T1000 (cell line): Measurements from ENCODE around the gene PTPRC.

Source experiments
- DNase-seq: peaks from one replicate; lab custom pipeline; 2025; ENCODE audit warnings: mixed read lengths; lab: John Stamatoyannopoulos, UW

PTPRC gene

GRCh38 chr1:198674009-198674408 lies 35.2 kb downstream of the PTPRC start:
- no peak for DNase-seq

DNA sequence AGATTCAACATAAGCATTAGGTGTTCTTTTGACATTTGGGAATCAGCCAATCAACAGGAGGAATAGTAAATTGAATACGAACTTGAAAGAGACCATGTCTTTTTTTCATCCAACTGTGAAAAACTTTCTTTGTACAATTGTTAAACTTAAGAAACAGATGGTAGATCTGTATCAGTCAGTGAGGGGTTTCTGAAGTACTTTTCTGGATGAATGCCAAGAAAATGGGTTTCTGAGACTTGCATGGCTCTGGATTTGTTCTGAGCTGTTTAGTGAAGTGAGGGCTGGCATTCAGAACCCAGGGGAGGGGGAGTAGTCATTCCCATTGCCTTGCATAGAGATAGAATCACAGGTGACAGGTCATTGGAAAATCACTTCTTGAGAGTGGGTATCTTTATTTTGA lies 37.4 kb downstream of the PTPRC start:
- no peak for DNase-seq

- DNase-seq, result no peak
Measured at GRCh38 chr1:198677027-198677426, 38.2 kb downstream of the PTPRC start.

DNA sequence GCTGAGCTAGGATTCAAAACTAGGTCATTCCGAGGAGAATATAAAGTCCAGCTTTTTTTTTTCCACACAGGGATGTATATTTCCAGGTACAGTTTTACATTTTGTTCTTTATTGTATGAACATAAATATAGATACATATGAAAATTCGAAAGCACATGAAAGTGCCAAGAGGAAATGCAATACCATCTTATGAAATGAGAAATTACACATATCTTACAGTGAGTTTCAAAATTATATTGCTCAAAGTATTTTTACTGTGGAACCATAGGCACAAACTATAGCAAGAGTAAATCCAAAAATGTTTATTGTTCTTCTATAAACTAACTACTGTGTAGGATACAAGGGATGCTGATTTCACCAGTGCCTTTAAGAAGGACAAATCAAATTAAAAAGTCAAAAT lies 39.0 kb downstream of the PTPRC start:
- DNase-seq, result no peak

DNA sequence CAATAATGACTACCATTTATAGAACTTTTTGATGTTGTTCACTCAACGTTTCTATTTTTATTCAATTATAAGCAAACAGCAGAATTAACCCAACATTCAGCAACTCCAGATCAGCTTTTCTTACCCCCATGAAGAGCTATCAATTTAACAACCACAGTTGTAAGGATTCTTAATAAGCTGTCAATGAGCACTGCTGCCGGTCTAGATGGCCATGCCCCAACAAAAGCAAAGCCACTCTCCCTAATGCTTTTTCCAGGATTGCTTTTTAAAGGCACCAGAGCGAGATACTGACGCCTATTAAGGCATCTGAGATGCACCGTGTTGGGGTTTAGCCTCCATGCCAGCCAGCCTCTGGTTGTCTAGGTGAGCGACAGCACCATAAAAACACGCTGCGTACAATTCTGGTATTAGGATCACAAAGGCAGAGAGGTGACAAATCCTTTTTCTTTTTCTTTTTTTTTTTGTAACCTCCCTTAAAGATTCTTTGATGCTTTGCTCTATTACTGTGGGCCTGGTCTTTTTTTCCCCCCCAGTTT lies 39.5 kb downstream of the PTPRC start:
- DNase-seq, result no peak

GRCh38 chr1:198678901-198679329 lies 40.1 kb downstream of the PTPRC start:
- DNase-seq, result no peak

DNA sequence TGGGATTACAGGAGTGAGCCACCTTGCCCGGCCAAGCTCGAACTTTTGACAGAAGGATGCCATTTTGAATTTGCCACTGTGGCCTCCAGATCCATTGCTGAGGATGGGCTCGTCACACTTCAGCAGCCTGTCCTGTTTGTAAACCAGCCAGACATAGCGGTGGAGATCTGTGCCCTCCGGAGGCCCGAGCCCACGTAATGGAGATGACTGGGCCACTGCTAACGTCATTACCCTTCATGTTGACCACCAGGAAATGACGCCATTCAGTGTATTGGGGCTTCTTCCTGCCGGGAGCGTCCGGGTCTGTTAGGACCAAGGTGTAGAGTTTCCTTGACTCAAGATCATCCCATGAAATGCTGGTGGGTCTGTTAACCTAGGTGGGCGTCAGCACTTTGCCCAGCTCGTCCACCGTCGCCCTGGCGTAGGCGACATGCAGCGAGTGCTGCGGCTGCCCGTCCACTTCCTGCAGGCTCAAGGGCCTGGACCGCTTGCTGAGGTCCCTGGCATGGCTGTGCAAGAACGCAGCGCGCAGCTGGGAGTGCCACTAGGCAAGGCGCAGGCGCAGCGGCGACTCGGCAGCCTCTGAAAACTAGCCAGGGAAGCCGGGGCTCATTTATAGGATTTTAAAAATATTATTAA lies 40.8 kb downstream of the PTPRC start:
- no peak for DNase-seq

DNA sequence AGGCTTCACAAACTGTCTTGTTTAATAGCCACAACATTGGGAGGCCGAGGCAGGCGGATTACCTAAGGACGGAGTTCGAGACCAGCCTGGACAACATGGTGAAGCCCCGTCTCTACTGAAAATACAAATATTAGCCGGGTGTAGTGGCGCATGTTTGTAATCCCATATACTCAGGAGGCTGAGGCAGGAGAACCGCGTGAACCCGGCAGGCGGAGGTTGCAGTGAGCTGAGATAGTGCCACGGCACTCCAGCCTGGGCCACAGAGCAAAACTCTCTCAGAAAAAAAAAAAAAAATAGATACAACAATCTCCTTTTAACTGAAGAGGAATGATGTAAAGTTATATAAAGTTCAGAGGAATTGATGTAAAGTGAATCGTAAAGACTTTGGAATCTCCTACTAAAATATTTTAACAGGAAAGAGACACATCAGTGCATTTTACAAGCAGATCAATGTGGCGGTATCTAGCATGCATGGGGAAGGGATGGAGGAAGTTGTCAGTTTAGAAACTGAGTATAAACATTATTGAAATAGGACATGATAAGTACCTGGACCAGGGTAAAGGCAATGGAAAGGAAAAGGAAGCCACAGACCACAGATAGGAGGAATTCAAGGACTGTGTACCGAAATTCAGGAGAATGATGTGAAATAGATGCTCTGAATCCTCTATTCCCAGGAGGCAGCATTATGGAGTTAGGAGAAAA lies 41.5 kb downstream of the PTPRC start:
- no peak for DNase-seq

DNA sequence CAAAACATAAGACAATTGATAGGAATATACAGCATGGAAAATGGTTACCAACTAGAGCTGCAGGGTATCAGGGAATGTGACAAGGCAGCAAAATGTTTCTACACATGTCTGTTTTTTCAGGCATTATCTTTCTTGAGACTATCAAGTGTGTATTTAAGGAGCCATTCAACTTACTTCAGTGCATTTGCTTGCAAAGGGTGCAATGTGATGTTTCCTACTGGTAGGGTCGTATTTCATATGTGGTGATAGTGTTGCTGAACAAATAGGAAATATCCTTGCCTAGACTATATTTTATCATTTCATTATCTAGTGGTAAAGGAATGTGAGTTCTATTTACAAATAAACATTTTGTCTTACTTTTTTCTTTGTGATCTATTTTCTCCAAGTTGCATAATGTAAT lies 42.4 kb downstream of the PTPRC start:
- no peak for DNase-seq

GRCh38 chr1:198681831-198682759 lies 43.3 kb downstream of the PTPRC start:
- peak; percentile 29 for DNase-seq

GRCh38 chr1:198682850-198683249 lies 44.0 kb downstream of the PTPRC start:
- no peak for DNase-seq

DNA sequence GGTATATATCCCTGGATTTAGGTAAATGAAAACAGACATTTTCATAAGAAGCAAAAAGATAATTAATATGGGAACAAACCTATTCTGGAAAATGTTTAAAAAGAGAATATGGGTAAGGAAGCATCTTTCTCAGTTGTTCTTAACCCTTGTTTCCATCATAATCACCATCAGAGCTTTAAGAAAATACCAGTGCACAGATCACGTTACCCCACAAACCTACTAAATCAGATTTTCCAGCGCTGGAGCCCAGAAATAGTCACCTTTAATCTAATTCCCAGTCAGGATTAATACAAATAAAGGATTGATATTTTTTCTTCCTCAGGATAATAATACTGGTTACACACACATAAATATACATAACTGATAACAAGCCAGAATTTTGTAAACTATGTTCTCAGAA lies 44.6 kb downstream of the PTPRC start:
- no peak for DNase-seq

- DNase-seq, result no peak
Measured at GRCh38 chr1:198686069-198686728, 47.4 kb downstream of the PTPRC start.

DNA sequence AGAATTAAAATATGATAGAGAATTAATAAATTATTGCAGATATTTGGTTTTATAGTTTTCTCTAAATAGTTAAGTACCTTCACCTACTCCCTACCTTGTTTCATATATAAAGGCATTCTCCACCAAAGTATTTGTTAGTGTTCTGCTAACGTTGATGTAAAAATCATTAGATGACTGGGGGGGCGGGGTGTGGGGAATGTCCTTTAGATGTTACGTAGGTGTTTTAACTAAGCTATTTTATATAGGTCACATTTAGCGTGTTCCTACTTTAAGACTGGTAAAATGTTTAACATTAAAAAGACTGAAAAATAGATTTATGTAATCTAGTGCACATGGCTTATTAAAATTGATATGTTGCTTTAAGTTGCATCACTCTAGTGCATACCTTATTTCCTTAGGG lies 48.6 kb downstream of the PTPRC start:
- no peak for DNase-seq

DNA sequence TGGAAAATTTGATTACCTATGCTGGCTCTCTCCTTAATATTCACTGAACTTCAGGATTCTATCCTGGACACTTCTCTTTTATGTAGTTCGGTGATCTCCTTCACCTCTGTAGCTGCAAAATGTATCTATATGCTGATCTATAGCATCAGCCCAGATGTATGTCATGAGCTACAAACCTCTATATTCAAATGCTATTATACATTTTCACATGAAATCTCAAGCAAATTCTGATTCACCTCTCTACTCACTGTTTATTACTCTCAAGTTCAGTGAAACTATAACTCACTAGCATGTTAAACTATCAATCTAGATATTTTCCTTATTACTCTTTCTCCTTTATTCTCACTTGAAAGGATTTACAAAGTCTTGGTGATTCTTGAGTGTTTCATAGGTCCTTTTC lies 52.2 kb downstream of the PTPRC start:
- DNase-seq, result no peak

- no peak for DNase-seq
Measured at GRCh38 chr1:198693321-198693720, 54.5 kb downstream of the PTPRC start.

GRCh38 chr1:198694542-198694941 lies 55.7 kb downstream of the PTPRC start:
- no peak for DNase-seq

DNA sequence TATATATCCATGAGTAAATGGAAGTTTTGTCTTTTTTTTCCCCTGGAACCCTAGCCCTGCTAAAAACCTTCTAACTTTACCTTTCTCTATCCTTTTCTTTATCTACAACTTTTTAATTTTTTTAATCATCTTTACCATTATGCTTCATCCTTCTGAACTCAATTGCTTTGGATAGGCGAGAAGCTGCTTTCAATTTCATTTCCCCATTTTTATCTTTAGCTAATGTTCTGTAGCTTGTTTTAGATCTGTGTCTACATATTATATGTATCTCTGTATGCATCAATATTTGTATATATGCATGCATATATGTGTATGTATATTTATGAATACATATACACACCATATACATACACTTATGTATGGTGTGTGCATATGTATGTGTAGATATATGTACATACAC lies 57.4 kb downstream of the PTPRC start:
- DNase-seq, result no peak

DNA sequence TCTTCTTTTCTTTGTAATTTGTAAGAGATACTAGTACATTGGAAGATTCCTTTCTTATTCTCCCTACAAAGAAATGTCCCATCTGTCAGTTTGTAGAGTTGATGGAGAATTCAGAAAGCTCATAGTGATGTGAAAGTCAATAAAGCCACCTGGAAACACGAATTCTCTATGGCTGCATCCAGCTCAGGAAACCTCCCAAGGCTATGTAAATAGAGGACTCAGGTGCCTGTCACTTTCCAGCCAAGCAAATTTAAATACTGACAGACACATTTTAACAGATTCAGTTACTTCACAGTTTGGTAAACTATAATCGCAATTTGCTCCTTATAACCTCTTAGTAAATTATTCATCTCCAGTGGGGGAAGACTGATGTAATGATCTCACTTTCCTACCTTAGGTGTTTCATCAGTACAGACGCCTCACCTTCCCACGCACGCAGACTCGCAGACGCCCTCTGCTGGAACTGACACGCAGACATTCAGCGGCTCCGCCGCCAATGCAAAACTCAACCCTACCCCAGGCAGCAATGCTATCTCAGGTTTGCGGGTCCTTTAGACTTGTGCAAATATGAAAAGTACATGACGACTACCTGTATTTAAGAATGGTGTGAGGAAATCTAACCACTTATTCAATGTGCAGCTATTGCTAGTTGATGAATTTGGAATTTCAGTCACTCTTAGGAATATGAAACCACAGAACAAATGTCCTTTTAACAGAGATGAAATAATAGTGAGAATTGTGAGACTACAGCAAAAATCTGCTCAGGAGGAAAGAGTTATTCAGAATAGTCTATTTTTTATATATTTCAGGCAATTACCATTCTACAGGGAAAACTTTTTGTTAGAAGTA lies 60.6 kb downstream of the PTPRC start:
- no peak for DNase-seq

DNA sequence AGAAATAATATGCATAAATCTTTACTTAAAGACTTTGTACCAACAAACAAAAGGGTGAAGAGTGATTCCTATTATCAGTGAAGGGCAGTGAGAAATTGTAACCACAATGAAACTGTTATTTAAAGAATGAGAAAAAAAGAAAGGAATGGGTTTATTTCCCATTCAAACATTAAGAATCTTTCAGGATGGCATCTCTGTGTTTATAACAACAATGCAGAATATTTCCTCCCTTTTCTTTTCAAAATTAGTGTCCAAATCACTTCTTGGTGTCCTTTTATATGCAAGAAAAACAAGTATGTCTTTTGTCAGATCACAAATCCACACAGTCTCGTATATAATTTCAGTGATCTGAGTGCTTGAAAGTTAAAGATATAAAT lies 61.2 kb downstream of the PTPRC start:
- no peak for DNase-seq

DNA sequence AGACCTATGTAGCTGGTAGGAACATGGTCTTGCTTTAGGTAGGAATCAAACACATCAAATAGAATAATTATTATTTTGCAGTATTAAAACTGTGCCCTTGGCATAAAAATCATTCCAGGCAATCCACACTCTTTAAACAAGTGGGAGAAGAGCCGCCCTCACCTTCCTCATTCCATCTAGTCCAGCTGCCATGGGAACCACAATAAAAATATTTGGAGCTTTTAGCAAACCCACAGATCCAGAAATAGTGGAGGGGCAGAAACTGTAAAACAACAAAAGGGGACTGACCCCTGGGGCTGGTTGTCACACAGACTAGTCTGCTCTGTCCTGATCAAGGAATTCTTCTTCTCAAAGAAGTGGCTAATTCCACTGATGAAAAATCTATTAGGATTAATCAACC lies 61.6 kb downstream of the PTPRC start:
- DNase-seq, result no peak
